ENCODE measurements around the gene ASIC1.

The ASIC1 gene

DNA sequence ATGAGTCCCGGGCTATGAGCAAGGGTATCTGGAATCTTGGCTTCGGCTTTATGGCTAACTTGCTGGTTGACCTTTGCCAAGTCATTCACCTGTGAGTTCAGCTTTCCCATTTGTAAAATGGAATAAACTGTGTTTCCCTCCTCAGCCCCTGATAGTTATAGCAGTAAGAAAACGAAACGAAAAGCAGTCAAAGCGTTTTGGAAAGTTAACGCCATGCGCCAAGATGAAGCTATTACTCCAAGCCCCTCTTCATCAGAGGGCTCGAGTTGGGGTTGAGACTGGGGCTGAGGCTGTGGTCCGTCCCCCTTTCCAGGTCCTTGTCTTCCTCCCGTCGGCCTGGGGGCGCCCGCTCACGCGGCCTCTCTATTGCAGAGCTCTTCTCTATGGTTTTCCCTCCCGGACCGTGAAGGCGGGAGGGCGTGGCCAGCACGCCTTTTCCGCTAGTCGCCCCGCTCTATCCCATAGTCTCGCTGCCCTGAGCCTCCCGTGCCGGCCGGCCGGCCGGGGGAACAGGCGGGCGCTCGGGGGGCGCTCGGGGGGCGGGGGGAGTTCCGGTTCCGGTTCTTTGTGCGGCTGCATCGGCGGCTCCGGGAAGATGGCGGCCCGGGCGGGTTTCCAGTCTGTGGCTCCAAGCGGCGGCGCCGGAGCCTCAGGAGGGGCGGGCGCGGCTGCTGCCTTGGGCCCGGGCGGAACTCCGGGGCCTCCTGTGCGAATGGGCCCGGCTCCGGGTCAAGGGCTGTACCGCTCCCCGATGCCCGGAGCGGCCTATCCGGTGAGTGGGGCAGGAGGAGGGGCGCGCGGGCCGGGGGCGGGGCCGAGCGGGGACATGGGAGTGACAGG lies 27.6 kb downstream of the ASIC1 start, which contains the start of gene SMARCD1:
Gene SMARCD1 (plus strand): TSS at position 568 of the 840 bp plus-strand sequence. CDS start 28 bp downstream, at position 596.
- DNase-seq (ENCODE audit: low read depth), result peak; percentile 86

DNA sequence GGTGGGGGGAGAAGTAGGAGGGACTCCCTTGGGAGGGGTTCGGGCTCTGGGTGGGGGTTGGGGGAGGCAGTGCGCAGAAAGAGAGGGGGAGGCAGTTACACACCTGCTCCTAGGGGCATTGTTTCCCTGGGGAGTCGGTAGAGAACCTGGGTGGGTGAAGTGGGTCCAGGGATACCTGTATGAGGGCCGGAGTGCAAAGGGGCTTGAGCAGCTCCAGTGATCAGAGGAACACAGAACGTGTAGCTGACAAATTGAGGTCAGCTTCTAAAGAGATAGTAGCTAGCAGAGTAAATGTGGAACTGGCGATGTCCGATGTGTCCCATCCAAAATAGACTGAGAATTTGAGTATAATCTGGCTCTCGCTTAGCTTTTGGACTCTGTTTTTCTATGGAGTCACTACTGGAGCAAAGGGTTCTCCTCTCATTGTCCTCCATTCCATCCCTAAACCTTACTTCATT lies 28.2 kb downstream of the ASIC1 start:
- no peak for DNase-seq (ENCODE audit: low read depth)

- no peak for DNase-seq (ENCODE audit: low read depth)
These were observed 28.8 kb downstream of the ASIC1 start for GRCh38 chr12:50086148-50086547.

GRCh38 chr12:50087151-50087550 lies 29.8 kb downstream of the ASIC1 start:
- DNase-seq (ENCODE audit: low read depth), result no peak

DNA sequence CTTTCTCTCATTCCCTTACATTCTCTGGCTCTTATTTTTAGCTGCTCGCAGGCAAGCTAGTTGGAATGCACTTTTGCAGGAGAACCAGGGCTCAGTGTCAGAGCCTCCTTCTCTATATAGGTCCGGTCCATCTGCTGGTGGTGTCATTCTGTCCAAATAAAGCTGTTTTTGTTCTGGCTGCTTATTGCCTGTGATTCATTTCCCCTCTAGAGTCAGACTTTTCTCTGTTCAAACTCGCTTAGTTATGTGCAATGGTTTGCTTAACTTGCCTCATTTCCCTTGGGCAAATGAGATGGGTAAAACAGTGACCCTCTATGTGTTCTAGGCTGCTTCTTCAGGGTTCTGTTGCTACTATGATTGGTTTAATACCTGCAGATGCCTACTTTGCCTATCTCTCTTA lies 30.6 kb downstream of the ASIC1 start:
- no peak for DNase-seq (ENCODE audit: low read depth)

DNA sequence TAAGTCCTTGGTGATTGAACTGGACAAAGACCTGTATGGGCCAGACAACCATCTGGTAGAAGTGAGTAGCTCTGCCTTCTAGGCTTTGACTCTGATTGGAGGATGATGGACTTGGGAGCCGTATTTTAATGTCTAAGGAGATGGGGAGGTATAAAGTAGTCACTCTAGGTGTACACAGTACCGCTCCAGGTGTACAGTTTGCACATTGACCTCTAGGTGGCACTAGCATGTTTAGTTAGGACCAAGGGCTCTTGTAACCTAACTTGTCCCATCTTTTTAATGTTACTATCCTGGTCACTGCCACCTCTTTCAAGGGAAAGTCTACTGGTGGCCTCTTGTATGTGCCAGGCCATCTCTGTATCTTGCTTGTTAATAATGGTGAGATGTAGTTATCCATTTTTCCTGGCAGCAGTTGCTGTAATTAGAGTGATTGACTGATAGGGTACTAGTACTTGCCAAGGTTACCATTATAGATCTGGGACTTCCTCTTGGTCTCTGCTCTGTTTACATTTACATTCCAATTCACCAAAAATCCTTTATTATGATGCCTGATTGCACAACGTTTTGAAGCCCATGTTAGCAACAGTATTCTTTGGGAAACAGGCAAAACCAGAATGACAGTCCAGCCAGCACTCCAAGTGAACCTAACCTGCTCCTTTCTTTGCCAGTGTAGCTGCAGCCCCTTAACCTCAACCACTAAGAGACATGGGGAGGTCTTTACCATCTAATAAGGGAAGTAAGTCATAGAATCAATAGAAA lies 31.4 kb downstream of the ASIC1 start:
- DNase-seq (ENCODE audit: low read depth), result no peak

DNA sequence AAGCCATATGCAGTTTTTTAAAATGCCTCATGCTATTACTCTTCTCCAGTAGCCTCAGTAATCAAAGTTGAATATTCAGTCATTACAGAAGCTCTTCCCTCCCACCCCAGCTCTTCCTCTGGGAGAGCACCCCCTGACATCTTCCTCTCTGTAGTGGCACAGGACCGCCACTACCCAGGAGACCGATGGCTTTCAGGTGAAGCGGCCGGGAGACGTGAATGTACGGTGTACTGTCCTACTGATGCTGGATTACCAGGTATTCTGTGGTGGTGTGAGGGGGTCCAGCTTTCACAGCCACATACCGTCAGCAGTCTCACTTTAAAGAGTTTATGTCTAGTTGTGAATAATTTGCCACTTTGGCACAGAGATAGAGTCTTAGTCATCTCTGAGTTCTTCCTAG lies 32.3 kb downstream of the ASIC1 start:
- DNase-seq (ENCODE audit: low read depth), result no peak

GRCh38 chr12:50090391-50090790 lies 33.0 kb downstream of the ASIC1 start:
- no peak for DNase-seq (ENCODE audit: low read depth)

DNA sequence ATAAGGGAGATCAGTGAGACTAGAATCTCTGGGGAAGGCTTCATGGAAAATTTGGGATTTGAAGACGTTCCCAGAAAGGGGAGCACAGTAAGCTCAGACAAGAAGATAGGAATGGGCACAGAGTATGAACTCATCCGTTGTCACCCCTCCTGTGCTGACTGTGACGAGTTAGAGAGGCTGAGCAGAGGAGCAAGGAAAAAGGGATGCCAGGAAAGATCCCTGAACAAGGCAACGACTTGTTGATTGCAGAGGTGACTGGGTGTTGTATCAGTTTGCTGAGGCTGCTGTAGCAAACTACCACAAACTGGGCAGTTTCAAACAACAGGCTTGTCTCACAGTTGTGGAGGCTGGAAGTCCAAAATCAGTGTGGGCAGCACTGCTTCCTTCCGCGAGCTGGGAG lies 40.6 kb downstream of the ASIC1 start:
- no peak for DNase-seq (ENCODE audit: low read depth)

- no peak for DNase-seq (ENCODE audit: low read depth)
These were observed 42.1 kb downstream of the ASIC1 start for GRCh38 chr12:50099302-50100008.

DNA sequence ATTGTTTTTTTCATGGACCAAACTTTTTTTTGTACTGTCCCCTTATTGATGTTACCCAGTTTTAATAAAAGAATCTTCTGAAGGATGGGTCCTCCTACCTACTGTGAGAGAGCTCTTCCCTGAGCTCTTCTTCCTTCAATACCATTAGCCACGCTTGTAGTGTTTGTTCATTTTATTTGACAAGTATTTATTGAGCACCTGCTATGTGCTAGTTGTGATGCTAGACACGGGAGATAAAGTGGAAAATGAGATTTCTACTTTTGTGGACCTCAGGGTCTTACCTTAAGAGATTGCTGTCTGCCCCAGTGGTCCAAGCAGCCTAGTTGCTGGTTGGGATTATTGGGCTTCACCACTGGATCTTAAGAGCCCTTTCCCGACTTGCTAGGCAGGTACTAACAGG lies 43.2 kb downstream of the ASIC1 start:
- DNase-seq (ENCODE audit: low read depth), result no peak

GRCh38 chr12:50101663-50102062 lies 44.3 kb downstream of the ASIC1 start:
- DNase-seq (ENCODE audit: low read depth), result no peak

DNA sequence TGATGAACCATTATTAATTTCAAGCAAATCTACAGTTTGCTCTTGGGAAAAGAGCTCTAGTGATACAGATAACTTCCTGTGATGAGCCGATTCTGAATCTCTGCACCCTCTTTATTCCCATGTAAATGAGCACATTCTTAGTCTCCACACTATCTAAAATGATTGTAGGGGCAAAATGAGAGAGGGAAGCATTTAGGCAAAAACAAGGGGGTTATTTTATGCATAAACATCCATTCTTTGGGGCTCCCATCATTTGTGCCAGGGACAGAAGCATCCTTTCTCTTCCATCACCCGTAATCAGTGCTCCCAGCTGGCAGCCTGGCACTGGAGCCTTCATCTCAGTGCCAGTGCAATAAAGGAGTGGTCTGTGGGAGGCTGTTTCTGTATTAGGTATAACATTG lies 44.7 kb downstream of the ASIC1 start:
- no peak for DNase-seq (ENCODE audit: low read depth)

DNA sequence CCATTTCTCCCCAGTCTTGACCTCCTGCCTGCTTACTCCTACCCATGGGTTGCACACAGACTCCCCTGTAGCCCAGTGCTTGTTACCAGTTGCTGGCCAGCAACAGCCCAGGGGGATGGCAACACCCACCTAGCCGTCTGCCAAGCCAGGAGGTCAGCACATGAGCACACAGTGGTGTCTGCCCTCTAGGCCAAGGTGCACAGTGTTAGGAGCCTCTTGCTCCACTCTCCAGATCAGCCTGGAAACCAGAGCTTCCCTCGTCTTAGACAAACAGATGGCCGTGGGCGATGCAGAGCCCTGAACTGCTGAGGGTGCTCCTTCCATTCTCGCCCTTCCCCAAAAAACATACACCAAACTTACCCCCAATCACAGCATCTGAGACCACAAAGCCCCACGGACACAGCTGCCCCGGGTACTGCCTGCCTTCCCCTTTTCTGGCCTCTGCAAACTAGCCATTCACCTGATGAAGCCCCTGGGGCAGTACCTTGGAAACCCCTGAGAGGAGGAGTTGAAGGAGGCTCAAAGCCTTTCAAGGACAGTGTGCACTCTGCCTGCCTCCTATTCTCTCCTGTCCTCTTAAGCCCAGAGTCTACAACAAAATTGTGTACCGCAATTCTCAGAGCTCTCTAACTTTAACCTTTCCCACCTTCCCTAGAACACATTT lies 45.4 kb downstream of the ASIC1 start:
- DNase-seq (ENCODE audit: low read depth), result no peak

- DNase-seq (ENCODE audit: low read depth), result no peak
These were observed 46.0 kb downstream of the ASIC1 start for GRCh38 chr12:50103351-50103750.

DNA sequence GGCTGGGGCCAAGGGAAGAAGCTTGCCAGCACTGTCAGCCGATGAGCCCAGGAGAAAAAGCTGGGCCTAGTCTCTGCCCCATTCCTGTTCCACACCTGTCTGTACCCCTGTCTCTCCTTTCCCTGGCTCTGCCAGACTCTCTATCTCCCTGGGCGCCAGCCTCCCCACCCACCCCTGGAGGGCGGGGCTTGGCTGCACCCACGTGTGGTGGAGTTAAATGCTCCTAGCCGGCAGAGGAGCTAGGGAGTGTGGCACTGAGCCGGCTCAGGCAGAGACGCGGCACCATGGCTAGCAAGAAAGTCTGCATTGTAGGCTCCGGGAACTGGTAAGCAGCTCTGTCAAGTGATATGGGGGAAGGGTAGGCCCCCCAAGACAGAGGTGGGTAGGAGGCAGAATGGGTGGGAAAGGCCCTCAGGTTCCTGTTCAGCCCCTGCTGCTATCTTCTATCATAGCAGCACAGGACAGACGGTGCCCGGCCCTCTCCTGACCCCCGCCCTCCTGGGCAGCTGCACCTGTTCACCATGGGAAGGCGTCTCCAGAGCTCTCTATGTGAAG lies 46.4 kb downstream of the ASIC1 start, which contains the start of gene GPD1:
Gene GPD1 (plus strand): TSS at position 242 of the 555 bp plus-strand sequence. CDS start 43 bp downstream, at position 285.
- no peak for DNase-seq (ENCODE audit: low read depth)

DNA sequence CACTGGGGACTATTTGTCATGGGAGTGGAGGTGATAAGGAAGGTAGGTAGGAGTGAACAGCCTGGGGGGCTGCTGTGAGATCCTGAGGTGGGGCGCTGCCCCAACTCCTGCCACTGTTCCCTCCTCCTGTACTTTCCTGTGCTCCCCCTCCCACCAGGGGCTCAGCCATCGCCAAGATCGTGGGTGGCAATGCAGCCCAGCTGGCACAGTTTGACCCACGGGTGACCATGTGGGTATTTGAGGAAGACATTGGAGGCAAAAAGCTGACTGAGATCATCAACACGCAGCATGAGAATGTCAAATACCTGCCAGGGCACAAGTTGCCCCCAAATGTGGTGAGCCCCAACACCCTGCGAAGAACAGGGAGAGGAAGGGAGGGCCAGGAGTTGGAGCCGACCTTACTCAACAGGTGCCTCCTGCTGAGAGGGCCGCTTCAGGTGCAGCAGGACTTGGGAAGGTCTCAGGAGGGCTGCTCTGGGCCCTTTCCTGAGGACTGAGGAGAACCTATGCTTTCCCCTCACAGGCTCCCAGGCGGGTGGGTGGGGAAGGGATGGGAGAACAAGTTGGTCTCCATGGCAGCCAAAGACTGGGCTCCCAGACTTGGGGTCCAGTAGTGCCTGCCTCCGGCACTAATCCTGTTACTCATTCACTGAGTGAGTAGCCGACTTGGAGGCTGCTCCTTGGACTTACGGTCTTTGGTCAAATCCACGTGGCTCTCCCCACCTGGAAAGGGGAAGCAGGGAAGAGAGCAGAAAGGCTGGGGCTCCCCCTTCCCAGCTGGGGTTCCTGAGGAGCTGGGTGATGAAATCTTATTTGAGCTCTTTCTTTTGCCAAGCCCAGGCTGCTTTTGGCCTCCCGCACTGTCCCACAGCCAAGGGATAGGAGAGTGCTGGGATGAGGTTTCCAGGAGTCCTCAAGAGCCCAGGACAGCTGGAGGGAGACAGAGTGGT lies 47.3 kb downstream of the ASIC1 start:
- DNase-seq (ENCODE audit: low read depth), result no peak

- DNase-seq (ENCODE audit: low read depth), result no peak
These were observed 48.6 kb downstream of the ASIC1 start for GRCh38 chr12:50105913-50106450.

DNA sequence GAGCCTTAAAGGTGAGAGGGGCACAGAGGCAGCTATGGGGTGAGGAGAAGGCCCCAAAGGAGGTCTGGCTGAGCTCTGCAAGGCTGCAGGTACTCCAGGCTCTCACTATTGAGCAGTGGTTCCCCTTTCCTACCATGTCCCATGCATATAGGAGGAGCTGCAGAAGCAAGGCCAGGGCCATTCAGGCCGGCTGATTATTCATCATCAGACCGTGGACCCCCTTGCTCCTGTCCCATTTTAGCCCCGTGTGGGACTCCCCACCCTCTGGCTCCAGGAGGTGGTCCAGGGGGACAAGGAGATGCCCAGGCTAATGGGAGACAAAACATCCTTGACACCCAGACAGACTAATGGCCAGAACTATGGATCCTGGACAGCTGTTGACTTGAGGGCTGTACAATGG lies 49.5 kb downstream of the ASIC1 start:
- no peak for DNase-seq (ENCODE audit: low read depth)
